Endodermal cell (in vitro differentiated cells): ENCODE results near the gene SPINK4. TPM values are rescaled to one million over a fixed set of nuclear protein-coding genes. Genes with fewer than 3 reads are reported as not detected.

ENCODE experiments used
- DNase-seq: peaks from one replicate; pipeline ENCODE4 v3.0.0-alpha.2; 2017
- H3K27ac ChIP-seq: 2 replicates; pipeline ENCODE4 v1.5.1; 2013; ENCODE audit warnings: mild to moderate bottlenecking, low read depth, low read length, moderate library complexity
- H3K27me3 ChIP-seq: 2 replicates; pipeline ENCODE4 v1.6.1; 2013; ENCODE audit warnings: mild to moderate bottlenecking, low read length, moderate library complexity; ENCODE audit not compliant: insufficient read depth, control insufficient read depth, poor library complexity, severe bottlenecking
- H3K36me3 ChIP-seq: 2 replicates; pipeline ENCODE4 v1.7.0; 2013; ENCODE audit warnings: mild to moderate bottlenecking, low read length, moderate library complexity; ENCODE audit not compliant: control insufficient read depth, insufficient read depth
- H3K4me1 ChIP-seq: one replicate; pipeline ENCODE4 v1.7.0; 2013; ENCODE audit warnings: low read length; ENCODE audit not compliant: control insufficient read depth, insufficient read depth
- H3K4me3 ChIP-seq: 2 replicates; pipeline ENCODE4 v1.5.1; 2013; ENCODE audit warnings: mild to moderate bottlenecking, low read length, moderate library complexity
- H3K9ac ChIP-seq: 2 replicates; pipeline ENCODE4 v1.6.1; 2013; ENCODE audit warnings: mild to moderate bottlenecking, low read length, moderate library complexity; ENCODE audit not compliant: poor library complexity, severe bottlenecking; ENCODE audit errors: extremely low read depth
- H3K9me3 ChIP-seq: 2 replicates; pipeline ENCODE4 v1.6.1; 2013; ENCODE audit warnings: mild to moderate bottlenecking, low read length, moderate library complexity; ENCODE audit not compliant: control insufficient read depth
- H3K27ac Mint-ChIP-seq: 2 replicates; pipeline ENCODE4 v1.8.0; 2020; ENCODE audit warnings: mixed read lengths
- H3K27me3 Mint-ChIP-seq: 2 replicates; pipeline ENCODE4 v1.8.0; 2021; ENCODE audit warnings: mild to moderate bottlenecking, mixed read lengths; ENCODE audit not compliant: insufficient read depth
- H3K36me3 Mint-ChIP-seq: 2 replicates; pipeline ENCODE4 v1.8.0; 2020; ENCODE audit warnings: low read depth, mixed read lengths
- H3K4me1 Mint-ChIP-seq: 2 replicates; pipeline ENCODE4 v1.8.0; 2020; ENCODE audit warnings: mixed read lengths
- H3K4me3 Mint-ChIP-seq: 2 replicates; pipeline ENCODE4 v1.8.0; 2020; ENCODE audit warnings: mild to moderate bottlenecking, moderate library complexity, mixed read lengths
- H3K9me3 Mint-ChIP-seq: 2 replicates; pipeline ENCODE4 v1.8.0; 2020; ENCODE audit warnings: mild to moderate bottlenecking, mixed read lengths
- WGBS, 2 experiments: methylation state at CpG; one replicate each; pipeline versions ENCODE4 v1.1.5 to v1.1.7; 2013; ENCODE audit warnings: missing lambda C conversion rate in 2 of 2, mixed read lengths in 1 of 2; ENCODE audit not compliant: insufficient coverage in 1 of 2, insufficient read length in 1 of 2; 5-methylcytosine and 5-hydroxymethylcytosine counted together
- total RNA-seq, 2 donors: library from RNA; stranded (reverse); fragmentation: NEBNext Ultra II Directional in 1 of 2; extraction: Animal tissue kit (Norgen Biotek cat#: 25700) in 1 of 2; gene quantifications; 2 replicates in 1 of 2; 3 replicates in 1 of 2; pipeline ENCODE4 v1.2.1, GENCODE V29; 2021
- TF ChIP-seq, protein P1 (sequence below): fragments of 200-600 bp; sonication (generic); conservative IDR thresholded peaks from 2 replicates; pipeline ENCODE4 v1.5.0; 2021; ENCODE audit warnings: antibody characterized with exemption, mild to moderate bottlenecking

Gene SPINK4
- total RNA-seq, 2 donors from 2014 or later: 1.3 to 1.4 TPM

DNA sequence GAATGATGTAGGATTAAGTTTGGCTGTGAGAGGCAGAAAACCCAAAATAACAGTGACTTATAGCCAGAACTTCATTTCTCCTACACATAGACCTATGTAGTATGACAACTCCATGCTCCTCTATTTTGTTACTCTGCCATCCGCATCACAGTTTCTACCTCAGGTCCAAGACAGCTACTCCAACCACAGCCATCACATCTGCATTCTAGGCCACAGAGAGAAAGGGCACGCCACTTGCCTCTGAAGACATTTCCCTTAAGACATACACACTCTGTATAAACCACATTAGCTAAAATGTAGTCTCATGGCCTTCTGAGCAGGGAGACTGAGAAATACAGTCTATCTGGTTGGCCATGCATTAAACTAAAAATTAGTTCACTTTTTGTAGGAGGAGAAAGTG lies 10.0 kb downstream of the SPINK4 start:
- Histone ChIP-seq H3K9ac (no peak overlapping the region), H3K9me3 (no peaks in the 10 kb centered on the region), H3K27ac (no peak overlapping the region), H3K4me1 (no peaks in the 10 kb centered on the region), H3K36me3 (peaks cover 12% of the 10 kb centered on the region), H3K27me3 (no peaks in the 10 kb centered on the region), H3K4me3 (no peak overlapping the region)
- H3K27ac Mint-ChIP-seq: no peak overlapping the region
- WGBS, 2 experiments: 83 to 100% methylated on average over 2 of the region's 2 CpGs
- peaks cover 5% of the 10 kb centered on the region for H3K4me1 Mint-ChIP-seq
- no peak for DNase-seq
- H3K27me3 Mint-ChIP-seq: no peaks in the 10 kb centered on the region
- H3K9me3 Mint-ChIP-seq: no peaks in the 10 kb centered on the region
- H3K36me3 Mint-ChIP-seq: peaks cover 28% of the 10 kb centered on the region
- no peak overlapping the region for H3K4me3 Mint-ChIP-seq
- TF ChIP-seq, protein P1, sequence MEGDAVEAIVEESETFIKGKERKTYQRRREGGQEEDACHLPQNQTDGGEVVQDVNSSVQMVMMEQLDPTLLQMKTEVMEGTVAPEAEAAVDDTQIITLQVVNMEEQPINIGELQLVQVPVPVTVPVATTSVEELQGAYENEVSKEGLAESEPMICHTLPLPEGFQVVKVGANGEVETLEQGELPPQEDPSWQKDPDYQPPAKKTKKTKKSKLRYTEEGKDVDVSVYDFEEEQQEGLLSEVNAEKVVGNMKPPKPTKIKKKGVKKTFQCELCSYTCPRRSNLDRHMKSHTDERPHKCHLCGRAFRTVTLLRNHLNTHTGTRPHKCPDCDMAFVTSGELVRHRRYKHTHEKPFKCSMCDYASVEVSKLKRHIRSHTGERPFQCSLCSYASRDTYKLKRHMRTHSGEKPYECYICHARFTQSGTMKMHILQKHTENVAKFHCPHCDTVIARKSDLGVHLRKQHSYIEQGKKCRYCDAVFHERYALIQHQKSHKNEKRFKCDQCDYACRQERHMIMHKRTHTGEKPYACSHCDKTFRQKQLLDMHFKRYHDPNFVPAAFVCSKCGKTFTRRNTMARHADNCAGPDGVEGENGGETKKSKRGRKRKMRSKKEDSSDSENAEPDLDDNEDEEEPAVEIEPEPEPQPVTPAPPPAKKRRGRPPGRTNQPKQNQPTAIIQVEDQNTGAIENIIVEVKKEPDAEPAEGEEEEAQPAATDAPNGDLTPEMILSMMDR: no peak

- DNase-seq: no peak
- H3K4me3 Mint-ChIP-seq: no peak overlapping the region
- WGBS, 2 experiments: 90 to 100% methylated on average over 1 of the region's 1 CpG
- H3K4me1 Mint-ChIP-seq: peaks cover 5% of the 10 kb centered on the region
- Histone ChIP-seq H3K4me3 (no peak overlapping the region), H3K27ac (no peak overlapping the region), H3K9me3 (no peaks in the 10 kb centered on the region), H3K36me3 (peaks cover 17% of the 10 kb centered on the region), H3K27me3 (no peaks in the 10 kb centered on the region), H3K9ac (no peak overlapping the region), H3K4me1 (no peaks in the 10 kb centered on the region)
- TF ChIP-seq, protein P1: no peak
- no peaks in the 10 kb centered on the region for H3K27me3 Mint-ChIP-seq
- H3K9me3 Mint-ChIP-seq: no peaks in the 10 kb centered on the region
- H3K36me3 Mint-ChIP-seq: peaks cover 31% of the 10 kb centered on the region
- H3K27ac Mint-ChIP-seq: no peak overlapping the region
Measured at GRCh38 chr9:33250458-33250995, 10.6 kb downstream of the SPINK4 start.

DNA sequence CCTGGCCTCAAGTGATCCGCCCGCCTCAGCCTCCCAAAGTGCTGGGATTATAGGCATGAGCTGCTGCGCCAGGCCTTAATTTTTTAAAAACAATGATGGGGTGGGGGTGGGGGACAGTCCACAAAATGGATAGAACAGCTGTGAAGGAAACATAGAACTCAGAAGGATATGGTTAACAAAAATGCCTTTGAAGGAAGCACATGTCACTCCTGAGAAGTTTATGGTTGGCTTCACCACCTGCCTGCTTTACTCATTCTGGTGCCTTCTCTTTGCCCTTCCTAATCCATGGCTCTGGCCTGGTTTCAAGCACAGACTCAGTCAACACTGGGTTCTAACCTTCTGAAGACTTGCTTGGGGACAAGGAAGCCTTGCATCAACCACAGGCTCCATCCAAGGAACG lies 14.2 kb downstream of the SPINK4 start:
- no peak overlapping the region for H3K9ac ChIP-seq
- no peaks in the 10 kb centered on the region for H3K27me3 Mint-ChIP-seq
- WGBS, 2 experiments: 91 to 100% methylated on average over 1 to 4 of the region's 4 CpGs
- no peak overlapping the region for H3K4me3 Mint-ChIP-seq
- H3K4me1 Mint-ChIP-seq: peaks cover 5% of the 10 kb centered on the region
- H3K27ac ChIP-seq: no peak overlapping the region
- H3K4me3 ChIP-seq: no peak overlapping the region
- H3K36me3 Mint-ChIP-seq: peaks cover 57% of the 10 kb centered on the region
- no peaks in the 10 kb centered on the region for H3K9me3 ChIP-seq
- no peaks in the 10 kb centered on the region for H3K9me3 Mint-ChIP-seq
- no peak overlapping the region for H3K27ac Mint-ChIP-seq
- H3K36me3 ChIP-seq: peaks cover 49% of the 10 kb centered on the region
- no peak for DNase-seq
- TF ChIP-seq, protein P1: no peak
- H3K27me3 ChIP-seq: no peaks in the 10 kb centered on the region
- no peaks in the 10 kb centered on the region for H3K4me1 ChIP-seq
